SK-N-MC (cell line): ENCODE measurements around the gene SETD1B.
"Not testable (repeated sequence)": the region's sequence is repeated elsewhere in the genome, so short reads cannot be mapped to it uniquely, and the experiment has no call there.

Source experiments
- DNase-seq: peaks from one replicate; pipeline ENCODE4 v3.0.0-alpha.2; 2011; ENCODE audit warnings: low read depth, low spot score
- H3K27ac ChIP-seq: fragments of 200-600 bp; sonication (generic); 2 replicates; pipeline ENCODE4 v1.5.1; 2016; ENCODE audit warnings: mixed run types
- H3K36me3 ChIP-seq: fragments of 200-600 bp; sonication (generic); 2 replicates; pipeline ENCODE4 v1.6.1; 2017; ENCODE audit warnings: antibody characterized with exemption, low read length, mixed read lengths; ENCODE audit not compliant: insufficient read depth
- H3K4me3 ChIP-seq: fragments of 200-600 bp; sonication (generic); 2 replicates; pipeline ENCODE4 v1.5.1; 2016
- H3K9ac ChIP-seq: fragments of 200-600 bp; sonication (generic); 2 replicates; pipeline ENCODE4 v1.8.0; 2017; ENCODE audit warnings: mixed run types, mixed read lengths; ENCODE audit not compliant: insufficient read length
- H3K9me3 ChIP-seq: fragments of 200-600 bp; sonication (generic); 2 replicates; pipeline ENCODE4 v1.6.1; 2017; ENCODE audit warnings: low read depth, mild to moderate bottlenecking, antibody characterized with exemption, low read length, moderate library complexity, mixed read lengths
- EZH2 ChIP-seq: fragments of 200-600 bp; sonication (generic); IDR thresholded peaks from one replicate; pipeline ENCODE4 v1.6.1; 2017; ENCODE audit warnings: antibody characterized with exemption
- FOXP2 ChIP-seq: optimal IDR thresholded peaks from 2 replicates; pipeline ENCODE3; 2011; ENCODE audit warnings: mild to moderate bottlenecking, moderate library complexity; ENCODE audit not compliant: insufficient read depth; ENCODE audit errors: extremely low read length, control extremely low read depth
- POLR2AphosphoS5 ChIP-seq: IDR thresholded peaks from 2 replicates; pipeline ENCODE4 v1.6.1; 2012; ENCODE audit warnings: mild to moderate bottlenecking, low read depth, low read length, borderline replicate concordance

The SETD1B gene

DNA sequence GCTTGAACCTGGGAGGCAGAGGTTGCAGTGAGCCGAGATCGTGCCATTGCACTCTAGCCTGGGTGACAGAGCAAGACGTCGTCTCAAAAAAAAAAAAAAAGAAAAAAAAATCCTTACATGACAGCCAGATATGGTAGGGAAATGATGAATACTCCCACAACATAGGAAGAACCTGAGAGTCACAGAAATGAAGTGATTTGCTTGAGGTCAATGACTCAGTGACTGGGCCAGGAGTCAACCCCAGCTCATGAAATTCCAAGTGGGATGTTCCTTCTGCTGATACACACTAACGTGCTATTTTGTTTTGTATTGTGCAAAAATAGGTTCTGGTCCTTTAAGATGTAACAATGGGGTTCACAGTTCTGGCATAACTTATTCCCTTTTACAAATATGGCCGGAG lies 19.3 kb upstream of the SETD1B start:
- Histone ChIP-seq H3K9me3 (no peaks in the 10 kb centered on the region), H3K4me3 (no peak overlapping the region), H3K9ac (no peak overlapping the region), H3K36me3 (no peaks in the 10 kb centered on the region), H3K27ac (no peak overlapping the region)
- TF ChIP-seq POLR2AphosphoS5 (no peak), FOXP2 (no peak), EZH2 (no peak)
- DNase-seq = no peak

DNA sequence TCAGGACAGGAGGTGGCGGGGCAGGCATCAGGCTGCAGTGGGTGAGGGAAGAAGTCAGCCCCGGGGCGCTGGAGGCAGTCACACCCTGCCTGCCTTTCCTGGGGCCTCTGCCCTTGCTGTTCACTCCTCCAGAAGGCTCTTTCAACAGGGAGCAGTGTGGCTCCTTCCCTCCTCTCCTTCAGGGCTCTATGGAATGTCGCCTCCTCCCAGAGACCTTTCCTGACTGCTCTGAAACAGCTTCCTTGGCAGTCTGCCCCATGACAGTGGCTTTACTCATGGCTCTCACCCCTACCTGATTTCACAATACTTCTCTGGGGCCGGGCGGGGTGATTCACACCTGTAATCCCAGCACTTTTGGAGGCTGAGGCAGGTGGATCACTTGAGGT lies 17.4 kb upstream of the SETD1B start:
- no peaks in the 10 kb centered on the region for H3K9me3 ChIP-seq
- no peak overlapping the region for H3K4me3 ChIP-seq
- TF ChIP-seq FOXP2 (no peak), EZH2 (no peak), POLR2AphosphoS5 (no peak)
- no peak overlapping the region for H3K9ac ChIP-seq
- no peak for DNase-seq
- no peaks in the 10 kb centered on the region for H3K36me3 ChIP-seq
- H3K27ac ChIP-seq = no peak overlapping the region

DNA sequence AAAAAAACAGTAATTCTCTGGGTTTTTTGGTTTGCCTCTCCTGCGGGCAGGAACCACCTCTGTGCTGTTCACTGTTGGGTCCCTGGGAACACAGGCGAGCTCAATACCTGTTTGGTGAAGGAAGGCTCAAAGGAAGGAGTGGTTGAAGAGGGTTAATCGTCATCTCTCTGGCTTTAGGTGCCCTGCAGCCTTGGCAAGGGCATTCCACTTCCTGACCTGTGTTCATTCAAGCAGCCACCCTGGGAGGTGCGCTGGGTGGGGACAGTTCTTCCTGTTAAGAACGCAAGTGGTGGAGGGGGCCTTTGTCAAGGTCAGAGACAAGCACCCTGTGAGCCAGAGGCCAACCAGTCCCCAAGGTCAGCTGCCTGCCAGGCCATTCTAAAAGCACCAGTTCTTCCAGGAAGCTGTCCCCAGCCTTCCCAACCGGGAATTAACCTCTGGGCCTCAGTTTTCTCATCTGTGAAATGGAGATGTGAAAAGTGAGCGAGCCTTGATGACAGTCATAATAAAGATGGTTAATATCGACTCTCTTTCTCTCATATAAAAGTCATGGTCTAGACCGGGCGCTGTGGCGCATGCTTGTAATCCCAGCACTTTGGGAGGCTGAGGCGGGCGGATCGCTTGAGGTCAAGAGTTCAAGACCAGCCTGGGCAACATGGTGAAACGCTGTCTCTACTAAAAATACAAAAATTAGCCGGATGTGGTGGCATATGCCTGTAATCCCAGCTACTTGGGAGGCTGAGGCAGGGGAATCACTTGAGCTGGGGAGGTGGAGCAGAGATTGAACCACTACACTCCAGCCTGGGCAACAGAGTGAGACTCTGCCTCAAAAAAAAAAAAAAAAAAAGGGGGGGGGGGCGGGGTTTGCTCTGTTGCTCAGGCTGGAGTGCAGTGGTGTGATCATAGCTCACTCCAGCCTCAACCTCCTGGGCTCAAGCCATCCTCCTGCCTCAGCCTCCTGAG lies 16.5 kb upstream of the SETD1B start:
- no peak for DNase-seq
- Histone ChIP-seq H3K4me3 (no peak overlapping the region), H3K9ac (no peak overlapping the region), H3K27ac (no peak overlapping the region), H3K36me3 (no peaks in the 10 kb centered on the region), H3K9me3 (no peaks in the 10 kb centered on the region)
- no peak for TF ChIP-seq EZH2
- no peak for TF ChIP-seq POLR2AphosphoS5
- no peak for TF ChIP-seq FOXP2

DNA sequence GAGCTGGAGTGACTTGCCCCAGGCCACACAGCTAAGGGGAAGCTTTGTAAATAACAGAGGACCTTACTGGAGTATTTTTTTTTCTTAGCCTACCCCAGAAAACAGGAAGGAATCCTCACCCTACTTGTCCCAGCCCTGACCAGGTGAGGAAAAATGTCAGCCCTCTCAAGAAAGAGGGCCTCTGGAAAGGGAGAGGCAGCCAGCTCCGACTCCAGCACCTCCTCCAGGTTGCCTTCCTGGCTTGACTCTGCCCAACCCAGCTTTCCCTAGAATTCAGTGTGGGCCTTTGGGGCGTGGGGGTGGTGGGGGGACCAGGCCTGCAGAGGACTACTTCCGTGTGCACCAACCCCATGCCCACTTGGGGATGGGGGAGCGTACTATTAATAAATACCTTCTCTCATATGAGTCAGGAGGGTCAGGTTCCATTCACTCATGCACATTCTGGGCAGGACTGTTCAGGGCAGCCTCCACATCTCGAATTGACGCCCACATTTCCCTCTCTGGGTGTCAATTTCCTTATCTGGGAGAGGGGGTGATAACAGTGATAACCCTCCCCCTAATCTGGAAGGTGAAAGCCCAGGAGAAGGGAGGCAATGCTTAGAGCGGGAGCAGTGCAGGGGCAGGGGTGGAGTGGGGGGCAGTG lies 15.5 kb upstream of the SETD1B start:
- Histone ChIP-seq H3K9ac (no peak overlapping the region), H3K36me3 (no peaks in the 10 kb centered on the region), H3K4me3 (no peak overlapping the region), H3K27ac (no peak overlapping the region), H3K9me3 (no peaks in the 10 kb centered on the region)
- TF ChIP-seq EZH2 = no peak
- no peak for TF ChIP-seq POLR2AphosphoS5
- no peak for TF ChIP-seq FOXP2
- no peak for DNase-seq

DNA sequence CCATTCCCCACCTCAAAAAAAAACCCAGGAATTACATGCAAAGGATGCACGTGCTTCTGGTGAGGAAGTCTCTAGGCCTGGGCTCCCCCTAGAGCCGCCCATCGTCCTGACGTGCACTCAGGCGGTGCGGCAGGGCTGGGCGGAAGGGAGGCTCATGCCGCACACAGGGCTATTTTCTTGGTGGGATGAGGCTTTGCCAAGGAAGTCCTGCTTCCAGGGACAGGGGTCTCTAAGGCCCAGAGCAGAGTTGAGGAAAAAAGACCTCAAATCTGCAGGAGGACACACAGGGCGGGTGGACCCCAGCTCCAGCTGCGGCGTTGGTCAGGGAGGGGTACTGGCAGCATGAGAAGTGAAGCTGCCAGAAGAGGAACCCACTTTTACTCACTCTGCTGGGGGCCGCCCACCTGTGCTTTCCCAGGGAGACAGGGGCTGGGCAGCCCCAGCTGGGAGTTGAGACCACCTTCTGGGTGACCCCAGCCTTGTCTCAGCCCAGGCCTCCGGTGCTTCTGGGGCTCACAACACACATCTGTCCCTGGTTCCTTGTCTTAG lies 14.5 kb upstream of the SETD1B start:
- no peak overlapping the region for H3K4me3 ChIP-seq
- H3K9me3 ChIP-seq = no peaks in the 10 kb centered on the region
- TF ChIP-seq FOXP2 (no peak), EZH2 (no peak), POLR2AphosphoS5 (no peak)
- DNase-seq = no peak
- H3K9ac ChIP-seq = no peak overlapping the region
- no peak overlapping the region for H3K27ac ChIP-seq
- no peaks in the 10 kb centered on the region for H3K36me3 ChIP-seq

DNA sequence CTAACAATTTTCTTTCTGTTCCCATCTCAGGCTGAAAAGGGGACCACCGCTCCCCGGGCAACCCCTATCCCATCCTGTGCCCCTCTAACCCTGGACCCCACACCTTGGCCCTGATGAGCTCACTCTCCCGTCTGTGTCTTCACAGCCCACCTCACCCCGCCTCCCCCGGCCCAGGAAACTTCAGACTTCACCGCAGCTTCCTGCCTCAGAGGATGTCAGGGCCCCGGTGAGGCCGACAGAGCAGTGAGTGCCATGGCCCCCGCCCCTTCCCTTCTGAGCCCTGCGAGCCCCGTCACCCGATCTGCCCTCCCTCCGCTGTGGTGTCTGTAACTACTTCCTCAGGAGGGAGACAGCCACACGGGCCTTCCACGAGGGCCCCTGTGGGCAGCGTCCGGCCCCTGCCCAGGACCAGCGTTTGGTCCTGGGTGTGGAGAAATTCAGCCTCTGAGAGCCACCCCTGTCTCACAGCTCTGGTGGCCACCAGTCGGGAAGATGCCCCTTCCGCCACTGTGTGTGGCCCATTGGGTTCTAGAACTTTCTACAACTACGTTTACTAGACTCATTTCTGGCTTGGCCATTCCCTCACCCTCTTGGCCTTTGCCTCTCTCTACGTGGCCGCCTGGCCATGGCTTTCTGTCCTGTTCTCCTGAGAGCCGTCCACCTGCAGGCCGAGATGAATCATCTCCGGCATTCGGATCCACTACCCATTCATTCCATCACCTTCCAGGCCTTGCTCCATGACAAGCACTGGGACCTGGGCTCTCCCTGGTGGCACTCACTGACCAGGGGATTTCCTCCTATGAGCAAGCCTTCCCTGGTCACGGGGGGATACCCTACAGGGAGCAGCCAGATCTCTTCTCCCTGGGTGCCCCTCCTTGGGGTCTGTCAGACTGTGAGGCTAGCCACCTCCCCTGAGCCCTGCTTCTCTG lies 13.7 kb upstream of the SETD1B start:
- no peak for DNase-seq
- Histone ChIP-seq H3K27ac (no peak overlapping the region), H3K9me3 (no peaks in the 10 kb centered on the region), H3K4me3 (no peak overlapping the region), H3K36me3 (no peaks in the 10 kb centered on the region), H3K9ac (no peak overlapping the region)
- TF ChIP-seq EZH2 = no peak
- no peak for TF ChIP-seq POLR2AphosphoS5
- TF ChIP-seq FOXP2 = no peak

DNA sequence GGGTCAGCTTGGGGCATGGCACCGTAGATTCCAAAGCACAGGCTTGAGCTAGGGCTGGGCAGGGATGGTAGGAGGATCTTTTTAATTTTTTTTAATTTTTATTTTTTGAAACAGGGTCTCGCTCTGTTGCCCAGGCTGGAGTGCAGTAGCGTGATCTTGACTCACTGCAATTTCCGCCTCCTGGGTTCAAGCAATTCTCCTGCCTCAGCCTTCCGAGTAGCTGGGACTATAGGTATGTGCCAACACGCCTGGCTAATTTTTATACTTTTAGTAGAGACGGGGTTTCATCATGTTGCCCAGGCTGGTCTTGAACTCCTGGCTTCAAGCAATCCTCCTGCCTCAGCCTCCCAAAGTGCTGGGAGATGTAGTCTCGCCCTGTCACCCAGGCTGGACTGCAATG lies 13.0 kb upstream of the SETD1B start:
- H3K27ac ChIP-seq, H3K36me3 ChIP-seq, H3K4me3 ChIP-seq, DNase-seq, H3K9ac ChIP-seq, H3K9me3 ChIP-seq: not testable (repeated sequence)
